Fibroblast of lung (primary cell): ENCODE results near the gene DICER1.

Experiments
- CTCF ChIP-seq, 2 donors: IDR thresholded peaks in 1 of 2; conservative IDR thresholded peaks in 1 of 2; 1 replicate in 1 of 2; 2 replicates in 1 of 2; pipeline ENCODE4 v1.5.1; 2011 to 2012; ENCODE audit warnings: low read length in 2 of 2, control low read depth in 1 of 2, inconsistent platforms in 1 of 2, low read depth in 1 of 2, mild to moderate bottlenecking in 1 of 2
- EZH2 ChIP-seq: IDR thresholded peaks from 2 replicates; pipeline ENCODE4 v1.5.1; 2012; ENCODE audit warnings: low read length, control low read depth, mild to moderate bottlenecking; ENCODE audit errors: missing control alignments

GRCh38 chr14:95046711-95047681 is 110.3 kb downstream of the DICER1 start:
- TF ChIP-seq CTCF (conservative IDR thresholded peaks at IDR 0.05 in 1 of 2, IDR thresholded peaks at IDR 0.05 in 1 of 2; ENCODE audit: low read depth in 1 of 2, low read length in 2 of 2) (no peak), EZH2 (no peak)
